Vagina (tissue), 2 donors: ENCODE measurements around the gene CASKIN1.

Source experiments
- CTCF ChIP-seq, 3 experiments: fragments of 450-650 bp in 2 of 3; fragments of 200-600 bp in 1 of 3; sonication (generic) in 1 of 3; IDR thresholded peaks; one replicate each; pipeline ENCODE4 v1.5.1; 2017 to 2019; ENCODE audit warnings: antibody characterized with exemption in 3 of 3, mild to moderate bottlenecking in 2 of 3, moderate library complexity in 2 of 3
- POLR2A ChIP-seq, 2 donors: fragments of 450-650 bp; IDR thresholded peaks; one replicate each; pipeline ENCODE4 v1.6.1; 2017; ENCODE audit warnings: antibody characterized with exemption in 2 of 2, mild to moderate bottlenecking in 2 of 2, moderate library complexity in 2 of 2
- POLR2AphosphoS5 ChIP-seq, 2 donors: sonication (generic); formaldehyde crosslinking; IDR thresholded peaks; one replicate each; pipeline ENCODE4 v1.9.0; 2017; ENCODE audit warnings: antibody characterized with exemption in 2 of 2, mild to moderate bottlenecking in 2 of 2, low read depth in 1 of 2; ENCODE audit not compliant: insufficient read depth in 1 of 2

- TF ChIP-seq POLR2AphosphoS5 (IDR thresholded peaks at IDR 0.05; ENCODE audit: insufficient read depth in 1 of 2, low read depth in 1 of 2) (no peak), CTCF (IDR thresholded peaks at IDR 0.05) (no peak), POLR2A (IDR thresholded peaks at IDR 0.05) (no peak)
These were observed 32.7 kb upstream of the CASKIN1 start for GRCh38 chr16:2229091-2229490.
